ENCODE results near the gene RNLS.

DNA sequence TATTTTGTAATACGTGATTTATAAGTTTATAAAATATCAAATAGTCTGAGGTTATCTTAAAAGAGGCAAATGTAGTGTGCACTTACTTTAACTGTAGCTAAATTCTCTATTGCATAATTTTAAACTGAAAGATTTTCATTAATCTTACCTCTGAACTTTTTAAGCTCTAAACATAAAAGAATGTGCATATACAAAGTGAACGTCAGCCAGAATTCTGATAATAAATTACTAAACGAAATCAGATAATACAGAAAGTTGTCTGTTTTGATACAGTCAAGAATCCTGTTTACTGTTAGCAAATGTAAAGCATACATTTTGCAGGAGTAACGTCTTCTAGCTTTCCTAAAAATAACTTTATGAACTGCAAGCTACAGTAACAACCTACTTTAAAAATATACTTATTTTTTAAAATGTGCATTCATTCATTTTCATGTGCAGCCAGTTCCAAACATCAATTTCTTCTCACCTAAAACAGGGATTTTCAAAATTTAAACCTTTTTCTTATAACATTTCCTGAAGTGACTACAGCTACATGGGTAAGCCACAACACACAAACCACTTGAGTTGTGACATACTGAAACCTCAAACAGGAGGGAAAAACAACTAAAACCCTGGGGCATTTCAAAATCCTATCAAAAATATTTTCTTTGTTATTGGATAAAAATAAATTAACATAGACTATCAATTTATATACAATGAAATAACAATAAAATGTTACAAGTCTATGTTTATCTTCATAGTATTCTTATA lies 92.7 kb downstream of the RNLS start:
- TF ChIP-seq, protein P1, sequence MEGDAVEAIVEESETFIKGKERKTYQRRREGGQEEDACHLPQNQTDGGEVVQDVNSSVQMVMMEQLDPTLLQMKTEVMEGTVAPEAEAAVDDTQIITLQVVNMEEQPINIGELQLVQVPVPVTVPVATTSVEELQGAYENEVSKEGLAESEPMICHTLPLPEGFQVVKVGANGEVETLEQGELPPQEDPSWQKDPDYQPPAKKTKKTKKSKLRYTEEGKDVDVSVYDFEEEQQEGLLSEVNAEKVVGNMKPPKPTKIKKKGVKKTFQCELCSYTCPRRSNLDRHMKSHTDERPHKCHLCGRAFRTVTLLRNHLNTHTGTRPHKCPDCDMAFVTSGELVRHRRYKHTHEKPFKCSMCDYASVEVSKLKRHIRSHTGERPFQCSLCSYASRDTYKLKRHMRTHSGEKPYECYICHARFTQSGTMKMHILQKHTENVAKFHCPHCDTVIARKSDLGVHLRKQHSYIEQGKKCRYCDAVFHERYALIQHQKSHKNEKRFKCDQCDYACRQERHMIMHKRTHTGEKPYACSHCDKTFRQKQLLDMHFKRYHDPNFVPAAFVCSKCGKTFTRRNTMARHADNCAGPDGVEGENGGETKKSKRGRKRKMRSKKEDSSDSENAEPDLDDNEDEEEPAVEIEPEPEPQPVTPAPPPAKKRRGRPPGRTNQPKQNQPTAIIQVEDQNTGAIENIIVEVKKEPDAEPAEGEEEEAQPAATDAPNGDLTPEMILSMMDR (IDR thresholded peaks at IDR 0.05) = no peak
- TF ChIP-seq, protein P2, sequence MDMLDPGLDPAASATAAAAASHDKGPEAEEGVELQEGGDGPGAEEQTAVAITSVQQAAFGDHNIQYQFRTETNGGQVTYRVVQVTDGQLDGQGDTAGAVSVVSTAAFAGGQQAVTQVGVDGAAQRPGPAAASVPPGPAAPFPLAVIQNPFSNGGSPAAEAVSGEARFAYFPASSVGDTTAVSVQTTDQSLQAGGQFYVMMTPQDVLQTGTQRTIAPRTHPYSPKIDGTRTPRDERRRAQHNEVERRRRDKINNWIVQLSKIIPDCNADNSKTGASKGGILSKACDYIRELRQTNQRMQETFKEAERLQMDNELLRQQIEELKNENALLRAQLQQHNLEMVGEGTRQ (IDR thresholded peaks at IDR 0.05) = no peak
- TF ChIP-seq RFX5 (IDR thresholded peaks at IDR 0.05) (no peak), JUNB (IDR thresholded peaks at IDR 0.05) (no peak), RCOR1 (IDR thresholded peaks at IDR 0.05; ENCODE audit: low read depth, low read length) (no peak), EP300 (IDR thresholded peaks at IDR 0.05) (no peak), ZNF302 (CRISPR knock-in tag; IDR thresholded peaks at IDR 0.05) (no peak), POLR2A (IDR thresholded peaks at IDR 0.05; ENCODE audit: low read length) (no peak), NR3C1 (IDR thresholded peaks at IDR 0.05) (no peak)
- TF ChIP-seq, protein P3, sequence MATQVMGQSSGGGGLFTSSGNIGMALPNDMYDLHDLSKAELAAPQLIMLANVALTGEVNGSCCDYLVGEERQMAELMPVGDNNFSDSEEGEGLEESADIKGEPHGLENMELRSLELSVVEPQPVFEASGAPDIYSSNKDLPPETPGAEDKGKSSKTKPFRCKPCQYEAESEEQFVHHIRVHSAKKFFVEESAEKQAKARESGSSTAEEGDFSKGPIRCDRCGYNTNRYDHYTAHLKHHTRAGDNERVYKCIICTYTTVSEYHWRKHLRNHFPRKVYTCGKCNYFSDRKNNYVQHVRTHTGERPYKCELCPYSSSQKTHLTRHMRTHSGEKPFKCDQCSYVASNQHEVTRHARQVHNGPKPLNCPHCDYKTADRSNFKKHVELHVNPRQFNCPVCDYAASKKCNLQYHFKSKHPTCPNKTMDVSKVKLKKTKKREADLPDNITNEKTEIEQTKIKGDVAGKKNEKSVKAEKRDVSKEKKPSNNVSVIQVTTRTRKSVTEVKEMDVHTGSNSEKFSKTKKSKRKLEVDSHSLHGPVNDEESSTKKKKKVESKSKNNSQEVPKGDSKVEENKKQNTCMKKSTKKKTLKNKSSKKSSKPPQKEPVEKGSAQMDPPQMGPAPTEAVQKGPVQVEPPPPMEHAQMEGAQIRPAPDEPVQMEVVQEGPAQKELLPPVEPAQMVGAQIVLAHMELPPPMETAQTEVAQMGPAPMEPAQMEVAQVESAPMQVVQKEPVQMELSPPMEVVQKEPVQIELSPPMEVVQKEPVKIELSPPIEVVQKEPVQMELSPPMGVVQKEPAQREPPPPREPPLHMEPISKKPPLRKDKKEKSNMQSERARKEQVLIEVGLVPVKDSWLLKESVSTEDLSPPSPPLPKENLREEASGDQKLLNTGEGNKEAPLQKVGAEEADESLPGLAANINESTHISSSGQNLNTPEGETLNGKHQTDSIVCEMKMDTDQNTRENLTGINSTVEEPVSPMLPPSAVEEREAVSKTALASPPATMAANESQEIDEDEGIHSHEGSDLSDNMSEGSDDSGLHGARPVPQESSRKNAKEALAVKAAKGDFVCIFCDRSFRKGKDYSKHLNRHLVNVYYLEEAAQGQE (IDR thresholded peaks at IDR 0.05) = no peak
- TF ChIP-seq, protein P4, sequence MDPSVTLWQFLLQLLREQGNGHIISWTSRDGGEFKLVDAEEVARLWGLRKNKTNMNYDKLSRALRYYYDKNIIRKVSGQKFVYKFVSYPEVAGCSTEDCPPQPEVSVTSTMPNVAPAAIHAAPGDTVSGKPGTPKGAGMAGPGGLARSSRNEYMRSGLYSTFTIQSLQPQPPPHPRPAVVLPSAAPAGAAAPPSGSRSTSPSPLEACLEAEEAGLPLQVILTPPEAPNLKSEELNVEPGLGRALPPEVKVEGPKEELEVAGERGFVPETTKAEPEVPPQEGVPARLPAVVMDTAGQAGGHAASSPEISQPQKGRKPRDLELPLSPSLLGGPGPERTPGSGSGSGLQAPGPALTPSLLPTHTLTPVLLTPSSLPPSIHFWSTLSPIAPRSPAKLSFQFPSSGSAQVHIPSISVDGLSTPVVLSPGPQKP (IDR thresholded peaks at IDR 0.05; ENCODE audit: low read depth, low read length) = no peak
